Astrocyte (in vitro differentiated cells and primary cell): Measurements from ENCODE around the gene S1PR3. TPM values are rescaled to one million over a fixed set of nuclear protein-coding genes. Genes with fewer than 3 reads are reported as not detected.
A peak's percentile ranks its signal among the peaks of the same experiment; 100 is the strongest.

Experiments
- DNase-seq: peaks from one replicate; pipeline ENCODE4 v3.0.0-alpha.2; 2010; ENCODE audit warnings: low read depth
- FAIRE-seq: peaks from 2 replicates; lab custom pipeline; 2011; peaks lifted over from hg19 to GRCh38; lab: Jason Lieb, UNC
- H2AFZ ChIP-seq: 2 replicates; pipeline ENCODE4 v1.6.0; 2012; ENCODE audit warnings: low read depth, low read length, inconsistent platforms
- H3K27ac ChIP-seq: 2 replicates; pipeline ENCODE4 v1.5.1; 2011; ENCODE audit warnings: low read depth, low read length, inconsistent platforms
- H3K27me3 ChIP-seq: 2 replicates; pipeline ENCODE4 v1.6.0; 2011; ENCODE audit warnings: low read length, inconsistent platforms; ENCODE audit not compliant: insufficient read depth
- H3K36me3 ChIP-seq: 2 replicates; pipeline ENCODE4 v1.5.1; 2011; ENCODE audit warnings: low read length, inconsistent platforms; ENCODE audit not compliant: insufficient read depth
- H3K4me1 ChIP-seq: 2 replicates; pipeline ENCODE4 v1.5.1; 2011; ENCODE audit warnings: low read length, inconsistent platforms; ENCODE audit not compliant: insufficient read depth
- H3K4me2 ChIP-seq: 2 replicates; pipeline ENCODE4 v1.6.0; 2012; ENCODE audit warnings: low read length, inconsistent platforms
- H3K4me3 ChIP-seq: 2 replicates; pipeline ENCODE4 v1.5.1; 2011; ENCODE audit warnings: low read depth, mild to moderate bottlenecking, low read length, inconsistent platforms; ENCODE audit not compliant: insufficient read depth
- H3K79me2 ChIP-seq: 2 replicates; pipeline ENCODE4 v1.6.0; 2012; ENCODE audit warnings: mild to moderate bottlenecking, low read length, inconsistent platforms; ENCODE audit not compliant: insufficient read depth
- H3K9ac ChIP-seq: 2 replicates; pipeline ENCODE4 v1.6.0; 2012; ENCODE audit warnings: mild to moderate bottlenecking, low read length, inconsistent platforms
- H3K9me3 ChIP-seq: 2 replicates; pipeline ENCODE4 v1.5.1; 2012; ENCODE audit warnings: low read depth, mild to moderate bottlenecking, low read length, inconsistent platforms; ENCODE audit not compliant: insufficient read depth
- H4K20me1 ChIP-seq: 2 replicates; pipeline ENCODE4 v1.6.0; 2012; ENCODE audit warnings: low read length, inconsistent platforms; ENCODE audit not compliant: insufficient read depth
- H3K27ac Mint-ChIP-seq: one replicate; pipeline ENCODE4 v1.8.0; 2021; ENCODE audit warnings: mild to moderate bottlenecking, mixed read lengths; ENCODE audit not compliant: unreplicated experiment
- H3K27me3 Mint-ChIP-seq: one replicate; pipeline ENCODE4 v1.8.0; 2021; ENCODE audit warnings: low read depth, mixed read lengths; ENCODE audit not compliant: unreplicated experiment
- H3K36me3 Mint-ChIP-seq: one replicate; pipeline ENCODE4 v1.8.0; 2021; ENCODE audit warnings: low read depth, mixed read lengths; ENCODE audit not compliant: unreplicated experiment
- H3K4me1 Mint-ChIP-seq: one replicate; pipeline ENCODE4 v1.8.0; 2021; ENCODE audit warnings: low read depth, mixed read lengths; ENCODE audit not compliant: unreplicated experiment
- H3K4me3 Mint-ChIP-seq: one replicate; pipeline ENCODE4 v1.8.0; 2021; ENCODE audit warnings: mild to moderate bottlenecking, moderate library complexity, mixed read lengths; ENCODE audit not compliant: unreplicated experiment
- H3K9me3 Mint-ChIP-seq: one replicate; pipeline ENCODE4 v1.8.0; 2021; ENCODE audit warnings: mild to moderate bottlenecking, mixed read lengths; ENCODE audit not compliant: unreplicated experiment
- EZH2 ChIP-seq: IDR thresholded peaks from 2 replicates; pipeline ENCODE4 v1.6.1; 2012; ENCODE audit warnings: mild to moderate bottlenecking, low read length, inconsistent platforms; ENCODE audit not compliant: insufficient read depth
- total RNA-seq: library from RNA; stranded (reverse); gene quantifications from 2 replicates; pipeline ENCODE4 v1.2.1, GENCODE V29; 2021
- TF ChIP-seq, protein P1 (sequence below): IDR thresholded peaks from 2 replicates; pipeline ENCODE4 v1.5.1; 2011; ENCODE audit warnings: low read depth, mild to moderate bottlenecking, inconsistent platforms, low read length, moderate library complexity; ENCODE audit not compliant: insufficient read depth

The S1PR3 gene
- total RNA-seq, 1 donor from 2014 or later, result 24.6 TPM

DNA sequence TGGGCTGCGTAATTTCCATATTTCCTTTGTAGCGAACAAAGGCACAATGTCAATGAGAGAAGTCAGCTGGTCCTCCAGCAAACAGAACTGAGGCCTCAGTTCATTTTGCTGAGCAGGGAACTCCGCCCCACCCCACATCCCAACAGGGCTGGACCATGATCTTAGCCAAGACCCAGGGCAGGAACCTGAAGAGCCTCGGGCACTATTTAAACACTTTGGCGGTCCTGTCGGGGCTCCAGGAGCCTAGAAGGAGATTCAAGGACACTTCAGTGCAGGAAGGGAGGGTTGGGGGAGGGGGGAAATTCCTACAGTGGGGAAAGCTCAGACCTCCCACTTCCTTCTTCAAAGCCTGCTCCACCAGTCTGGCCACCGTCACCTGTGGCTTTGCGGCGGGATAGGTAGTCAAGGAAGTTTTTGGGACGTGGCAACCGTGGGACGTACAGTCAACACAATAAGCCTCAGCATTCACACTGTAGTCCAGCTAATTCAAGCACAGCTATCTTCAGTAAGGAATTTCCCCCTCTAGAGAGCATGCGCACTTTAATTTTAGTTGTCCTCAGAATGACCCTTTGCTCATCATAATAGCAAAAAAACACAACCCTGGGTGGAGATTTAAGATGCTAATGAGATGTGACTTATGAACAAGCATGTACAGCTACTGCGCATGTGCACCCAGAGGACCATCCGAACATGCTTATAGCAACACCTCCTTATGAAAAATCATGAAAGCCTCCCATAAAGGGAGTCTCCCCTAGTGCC lies 30.9 kb downstream of the S1PR3 start:
- H3K4me1 Mint-ChIP-seq, result peaks cover 33% of the 10 kb centered on the region
- H3K4me3 Mint-ChIP-seq, result no peak overlapping the region
- DNase-seq (peak; percentile 73), FAIRE-seq (no peak)
- Histone ChIP-seq H4K20me1 (peaks cover 12% of the 10 kb centered on the region), H3K27me3 (no peaks in the 10 kb centered on the region), H3K4me3 (no peak overlapping the region), H3K4me1 (peaks cover 36% of the 10 kb centered on the region), H3K36me3 (no peaks in the 10 kb centered on the region), H3K9me3 (no peaks in the 10 kb centered on the region), H3K79me2 (no peaks in the 10 kb centered on the region), H2AFZ (no peak overlapping the region), H3K9ac (no peak overlapping the region), H3K4me2 (peak overlapping the region; percentile 54), H3K27ac (peak overlapping the region; percentile 39)
- no peak overlapping the region for H3K27ac Mint-ChIP-seq
- H3K36me3 Mint-ChIP-seq, result no peaks in the 10 kb centered on the region
- no peak for TF ChIP-seq EZH2
- TF ChIP-seq, protein P1, sequence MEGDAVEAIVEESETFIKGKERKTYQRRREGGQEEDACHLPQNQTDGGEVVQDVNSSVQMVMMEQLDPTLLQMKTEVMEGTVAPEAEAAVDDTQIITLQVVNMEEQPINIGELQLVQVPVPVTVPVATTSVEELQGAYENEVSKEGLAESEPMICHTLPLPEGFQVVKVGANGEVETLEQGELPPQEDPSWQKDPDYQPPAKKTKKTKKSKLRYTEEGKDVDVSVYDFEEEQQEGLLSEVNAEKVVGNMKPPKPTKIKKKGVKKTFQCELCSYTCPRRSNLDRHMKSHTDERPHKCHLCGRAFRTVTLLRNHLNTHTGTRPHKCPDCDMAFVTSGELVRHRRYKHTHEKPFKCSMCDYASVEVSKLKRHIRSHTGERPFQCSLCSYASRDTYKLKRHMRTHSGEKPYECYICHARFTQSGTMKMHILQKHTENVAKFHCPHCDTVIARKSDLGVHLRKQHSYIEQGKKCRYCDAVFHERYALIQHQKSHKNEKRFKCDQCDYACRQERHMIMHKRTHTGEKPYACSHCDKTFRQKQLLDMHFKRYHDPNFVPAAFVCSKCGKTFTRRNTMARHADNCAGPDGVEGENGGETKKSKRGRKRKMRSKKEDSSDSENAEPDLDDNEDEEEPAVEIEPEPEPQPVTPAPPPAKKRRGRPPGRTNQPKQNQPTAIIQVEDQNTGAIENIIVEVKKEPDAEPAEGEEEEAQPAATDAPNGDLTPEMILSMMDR, result no peak
- H3K9me3 Mint-ChIP-seq, result peaks cover 8% of the 10 kb centered on the region
- H3K27me3 Mint-ChIP-seq, result no peaks in the 10 kb centered on the region

GRCh38 chr9:89022902-89023301 lies 31.6 kb downstream of the S1PR3 start:
- Histone ChIP-seq H4K20me1 (peaks cover 12% of the 10 kb centered on the region), H3K36me3 (no peaks in the 10 kb centered on the region), H2AFZ (no peak overlapping the region), H3K27me3 (no peaks in the 10 kb centered on the region), H3K79me2 (no peaks in the 10 kb centered on the region), H3K27ac (peak overlapping the region; percentile 6), H3K4me3 (no peak overlapping the region), H3K9me3 (no peaks in the 10 kb centered on the region), H3K9ac (no peak overlapping the region), H3K4me2 (peak overlapping the region; percentile 54), H3K4me1 (peaks cover 36% of the 10 kb centered on the region)
- no peak overlapping the region for H3K27ac Mint-ChIP-seq
- peak; percentile 74 for DNase-seq
- H3K36me3 Mint-ChIP-seq, result no peaks in the 10 kb centered on the region
- no peak for TF ChIP-seq EZH2
- TF ChIP-seq, protein P1, result no peak
- no peak for FAIRE-seq
- H3K4me1 Mint-ChIP-seq, result peaks cover 33% of the 10 kb centered on the region
- no peaks in the 10 kb centered on the region for H3K27me3 Mint-ChIP-seq
- H3K4me3 Mint-ChIP-seq, result no peak overlapping the region
- H3K9me3 Mint-ChIP-seq, result peaks cover 3% of the 10 kb centered on the region

DNA sequence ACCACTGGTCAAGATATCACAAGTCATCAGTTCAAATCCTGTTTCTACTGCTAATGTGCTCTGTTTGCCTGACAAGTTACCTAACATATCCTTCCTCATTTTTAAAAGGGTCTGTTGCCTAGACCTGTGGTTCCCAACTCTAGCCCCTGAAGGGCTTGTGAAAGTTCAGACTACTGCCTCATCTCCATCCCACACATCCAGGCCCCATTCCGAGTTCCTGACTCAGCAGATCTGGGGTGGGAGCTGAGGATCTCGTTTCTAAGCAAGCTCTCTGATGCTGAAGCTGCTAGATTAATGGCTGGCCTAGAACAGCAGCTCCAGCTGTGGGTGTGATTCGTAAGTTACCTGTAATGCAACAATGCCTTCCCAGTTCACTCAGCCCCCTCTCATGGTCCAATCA lies 32.5 kb downstream of the S1PR3 start:
- Mint-ChIP-seq H3K27ac (no peak overlapping the region), H3K9me3 (peaks cover 3% of the 10 kb centered on the region), H3K27me3 (no peaks in the 10 kb centered on the region), H3K36me3 (no peaks in the 10 kb centered on the region), H3K4me1 (peaks cover 33% of the 10 kb centered on the region), H3K4me3 (no peak overlapping the region)
- TF ChIP-seq, protein P1, result no peak
- no peak for TF ChIP-seq EZH2
- no peaks in the 10 kb centered on the region for H3K27me3 ChIP-seq
- no peak for DNase-seq
- no peak overlapping the region for H3K4me2 ChIP-seq
- H3K4me1 ChIP-seq, result peaks cover 36% of the 10 kb centered on the region
- H3K9ac ChIP-seq, result no peak overlapping the region
- peaks cover 12% of the 10 kb centered on the region for H4K20me1 ChIP-seq
- no peaks in the 10 kb centered on the region for H3K79me2 ChIP-seq
- no peak for FAIRE-seq
- H3K4me3 ChIP-seq, result no peak overlapping the region
- no peaks in the 10 kb centered on the region for H3K9me3 ChIP-seq
- no peaks in the 10 kb centered on the region for H3K36me3 ChIP-seq
- no peak overlapping the region for H2AFZ ChIP-seq
- no peak overlapping the region for H3K27ac ChIP-seq
